ENCODE data around the gene NDST1.

Gene NDST1

DNA sequence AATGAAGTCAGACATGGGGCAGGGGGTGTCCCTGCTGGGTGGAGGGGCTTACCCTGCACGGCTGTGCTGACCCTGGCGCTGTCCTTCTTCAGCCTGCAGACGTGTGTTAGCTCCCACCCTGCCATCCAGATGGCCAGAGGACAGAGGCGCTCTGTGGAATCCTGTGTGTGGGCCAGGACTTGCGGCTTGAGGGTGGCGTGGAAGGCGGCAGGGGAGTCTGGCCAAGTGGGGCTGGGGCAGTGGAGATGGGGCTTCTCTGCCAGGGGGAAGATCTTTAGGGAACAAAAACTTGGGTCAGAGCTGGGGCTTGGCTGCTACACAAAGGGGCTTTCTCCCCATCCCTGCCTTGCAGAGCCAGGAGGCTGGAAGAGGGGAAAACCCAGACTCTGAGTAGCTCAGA is 86.1 kb downstream of the NDST1 start:
- DNase-seq: no peak

DNA sequence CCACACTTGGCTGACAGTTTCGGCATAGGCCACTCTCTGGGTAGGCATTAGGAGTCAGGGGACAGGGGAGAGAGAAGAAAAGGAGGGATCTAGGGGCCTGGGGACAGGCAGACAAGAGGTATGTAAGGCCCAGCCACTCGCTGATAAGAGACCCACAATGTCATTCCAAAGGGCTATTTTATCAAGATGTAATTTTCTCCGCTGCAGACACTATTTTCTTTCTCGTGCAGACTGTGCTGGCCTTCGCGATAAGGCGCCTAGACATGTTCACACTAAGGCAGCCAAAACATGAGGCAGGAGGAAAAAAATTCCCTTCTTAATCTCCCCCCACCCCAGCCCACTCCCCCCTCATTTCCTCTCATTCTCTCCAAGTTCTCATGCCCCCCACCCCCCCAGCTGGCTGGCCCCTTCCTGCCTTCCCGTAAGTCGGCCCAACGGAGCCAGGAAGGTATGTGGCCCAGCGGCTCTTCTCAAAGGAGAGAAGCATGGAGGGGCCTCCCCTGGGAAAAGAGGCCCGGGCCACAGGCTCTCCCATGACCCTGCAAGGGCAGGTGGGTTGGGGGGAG is 87.6 kb downstream of the NDST1 start:
- DNase-seq: no peak

DNA sequence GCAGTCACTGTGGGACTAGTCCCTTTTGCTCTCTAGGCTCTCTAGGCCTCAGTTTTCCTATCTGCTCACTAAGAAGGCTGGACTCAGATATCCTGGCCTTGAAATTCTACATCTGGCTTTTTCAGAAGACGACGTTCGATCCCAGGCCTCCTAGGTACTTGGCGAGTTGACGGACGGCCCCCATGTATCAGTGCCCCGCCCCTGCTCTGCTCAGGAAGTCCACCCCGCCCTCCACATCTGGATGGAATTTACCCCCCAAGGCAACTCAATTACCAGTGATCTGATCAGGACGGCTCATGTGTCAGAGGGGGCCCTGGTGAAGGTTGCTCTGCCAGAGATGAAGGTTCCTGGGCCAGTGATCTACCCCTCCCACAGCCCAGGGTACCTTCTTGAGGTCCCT is 88.4 kb downstream of the NDST1 start:
- DNase-seq: no peak

DNA sequence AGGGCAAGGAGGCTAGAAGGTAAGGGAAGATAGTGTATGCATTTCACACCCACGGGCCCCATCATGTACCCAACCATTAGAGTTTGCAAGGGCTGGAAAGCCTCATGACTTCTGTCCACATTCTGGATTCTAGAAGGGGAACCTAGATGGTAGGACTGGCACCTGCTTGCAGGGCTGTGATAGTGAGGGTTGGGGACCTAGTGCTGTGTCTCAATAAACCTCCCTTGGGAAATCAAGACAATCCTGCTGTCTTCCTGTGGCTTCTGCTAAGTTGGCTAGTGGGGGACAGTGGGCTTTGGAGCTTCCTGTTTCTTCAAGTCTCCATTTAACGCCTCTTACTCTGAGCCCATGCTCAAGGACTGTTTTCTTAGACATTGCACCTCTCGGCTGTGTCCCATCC is 88.9 kb downstream of the NDST1 start:
- no peak for DNase-seq

DNA sequence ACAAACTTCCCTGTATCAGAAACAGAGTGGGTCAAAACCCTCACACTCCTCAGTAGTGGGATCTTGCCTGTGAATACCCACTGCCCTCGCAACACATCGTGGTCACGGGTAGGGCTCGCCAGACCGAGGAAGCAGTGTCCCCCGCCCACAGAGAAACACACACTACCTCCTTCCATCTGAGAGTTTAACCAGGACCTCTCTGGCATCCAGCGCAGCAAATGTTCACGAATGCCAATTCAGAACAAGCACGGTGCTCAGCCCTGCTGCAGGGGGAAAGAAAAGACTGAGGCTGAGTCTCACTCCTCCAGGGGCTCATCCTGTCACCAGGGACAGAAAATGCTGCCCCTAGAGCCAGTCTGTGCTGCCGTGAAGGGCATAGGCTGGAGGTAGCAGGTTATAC is 90.1 kb downstream of the NDST1 start:
- no peak for DNase-seq

DNA sequence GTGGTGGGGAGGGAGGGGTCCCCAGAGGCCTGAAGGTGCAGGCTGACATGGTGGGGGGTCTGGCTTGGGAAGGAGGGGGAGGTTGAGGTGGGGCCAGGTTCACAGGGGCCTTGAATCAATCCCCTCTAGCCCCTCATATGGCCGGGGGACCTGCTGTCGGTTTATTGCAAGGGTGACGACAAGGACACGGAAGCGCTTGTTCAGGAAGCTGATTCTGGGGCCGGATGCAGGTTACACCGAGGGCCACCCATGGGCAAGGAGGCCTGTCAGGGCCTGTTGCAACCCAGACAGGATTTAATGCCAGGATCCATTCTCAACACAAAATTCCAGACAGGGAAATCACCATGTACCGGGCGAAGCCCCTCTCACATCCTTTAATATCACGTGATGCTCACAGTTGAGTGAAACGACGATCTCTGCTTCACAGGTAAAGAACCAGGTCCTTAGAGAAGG is 90.9 kb downstream of the NDST1 start:
- no peak for DNase-seq

DNA sequence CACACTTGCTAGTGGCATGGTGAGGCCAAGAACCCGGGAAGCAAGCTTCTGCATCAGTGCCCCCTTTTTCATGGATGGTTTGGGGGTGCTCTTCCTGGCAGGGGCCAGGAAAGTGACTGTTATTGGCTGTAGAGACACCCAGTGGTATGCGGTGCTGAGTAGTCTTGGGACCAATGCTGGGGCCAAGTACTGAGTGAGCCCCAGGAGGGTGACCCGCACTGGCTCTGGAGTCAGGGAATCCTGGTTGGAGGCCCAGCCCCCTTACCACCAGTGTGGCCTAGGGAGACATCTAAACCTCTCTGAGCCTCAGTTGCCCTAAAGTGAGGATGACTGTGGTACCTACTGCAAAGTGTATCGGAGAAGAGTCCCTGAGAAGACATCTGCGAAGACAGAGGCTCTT is 91.3 kb downstream of the NDST1 start:
- no peak for DNase-seq

DNA sequence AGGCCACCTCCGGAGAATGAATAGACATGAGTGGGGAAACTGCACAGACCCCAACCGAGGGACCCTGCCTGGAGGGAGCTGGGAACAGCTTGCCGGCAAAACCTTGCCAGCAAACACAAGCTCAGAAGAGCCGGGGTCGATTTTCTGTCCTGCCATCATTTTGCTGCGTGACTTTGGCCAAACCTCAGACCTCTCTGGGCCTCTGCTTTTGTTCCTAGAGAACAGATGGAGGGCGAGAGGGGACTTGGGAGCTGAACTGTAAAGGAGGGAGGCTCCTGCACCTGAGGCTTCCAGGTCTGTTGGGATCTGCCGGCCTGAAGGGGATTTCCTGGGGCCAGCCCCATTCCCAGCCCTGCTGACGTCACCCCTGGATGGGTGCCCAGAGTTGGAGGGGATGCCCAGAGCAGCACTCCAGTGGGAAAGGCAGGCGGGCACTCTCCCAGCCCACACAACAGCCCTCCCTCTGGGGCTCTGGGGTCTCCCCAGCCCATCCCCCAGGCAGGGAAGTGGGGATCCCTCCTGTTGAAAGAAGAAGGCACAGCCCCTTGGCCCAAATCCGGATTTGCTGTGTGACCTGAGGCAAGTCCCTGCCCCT is 92.1 kb downstream of the NDST1 start:
- no peak for DNase-seq

DNA sequence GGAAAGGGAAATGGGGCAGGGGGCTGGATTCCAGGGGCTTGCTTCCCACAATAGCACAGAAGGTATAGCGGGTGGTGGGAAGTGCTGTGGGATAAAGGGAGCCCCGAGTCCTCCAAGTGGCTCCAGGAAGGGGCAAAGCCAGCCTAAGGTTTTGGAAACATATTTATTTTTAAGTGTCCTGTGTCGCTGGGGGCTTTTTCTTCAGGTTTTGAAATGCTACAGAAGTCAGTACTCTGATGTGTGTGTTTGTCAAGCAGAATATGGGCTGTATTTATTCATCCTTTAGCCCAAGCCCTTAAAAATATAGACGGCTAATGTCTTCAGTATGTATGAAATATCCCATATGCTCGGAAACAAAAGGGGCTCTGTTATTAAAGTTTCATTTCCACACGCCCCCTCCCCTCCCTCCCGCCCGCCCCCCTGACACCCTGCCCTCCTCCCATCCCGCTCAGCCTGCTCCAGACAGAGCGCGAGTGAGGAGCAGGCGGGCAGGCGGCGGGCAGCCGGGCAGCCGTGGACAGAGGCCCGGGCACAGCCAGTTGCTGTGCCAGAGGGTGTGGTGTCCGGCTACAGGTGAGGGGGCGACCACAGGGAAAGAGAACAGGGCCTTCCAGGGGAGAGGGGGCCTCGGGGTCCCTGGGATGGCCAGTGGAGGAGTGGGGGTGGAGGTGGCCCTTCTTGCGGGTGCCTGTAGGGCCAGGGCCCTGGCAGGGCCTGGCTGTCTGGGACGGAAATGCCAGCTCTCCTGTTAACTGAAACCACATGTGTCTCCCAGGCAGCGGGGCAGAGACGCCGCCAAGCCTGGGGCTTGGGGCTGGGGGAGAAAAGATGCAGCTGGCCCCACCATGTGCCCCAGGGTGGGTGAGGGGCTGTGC is 92.9 kb downstream of the NDST1 start:
- no peak for DNase-seq

DNA sequence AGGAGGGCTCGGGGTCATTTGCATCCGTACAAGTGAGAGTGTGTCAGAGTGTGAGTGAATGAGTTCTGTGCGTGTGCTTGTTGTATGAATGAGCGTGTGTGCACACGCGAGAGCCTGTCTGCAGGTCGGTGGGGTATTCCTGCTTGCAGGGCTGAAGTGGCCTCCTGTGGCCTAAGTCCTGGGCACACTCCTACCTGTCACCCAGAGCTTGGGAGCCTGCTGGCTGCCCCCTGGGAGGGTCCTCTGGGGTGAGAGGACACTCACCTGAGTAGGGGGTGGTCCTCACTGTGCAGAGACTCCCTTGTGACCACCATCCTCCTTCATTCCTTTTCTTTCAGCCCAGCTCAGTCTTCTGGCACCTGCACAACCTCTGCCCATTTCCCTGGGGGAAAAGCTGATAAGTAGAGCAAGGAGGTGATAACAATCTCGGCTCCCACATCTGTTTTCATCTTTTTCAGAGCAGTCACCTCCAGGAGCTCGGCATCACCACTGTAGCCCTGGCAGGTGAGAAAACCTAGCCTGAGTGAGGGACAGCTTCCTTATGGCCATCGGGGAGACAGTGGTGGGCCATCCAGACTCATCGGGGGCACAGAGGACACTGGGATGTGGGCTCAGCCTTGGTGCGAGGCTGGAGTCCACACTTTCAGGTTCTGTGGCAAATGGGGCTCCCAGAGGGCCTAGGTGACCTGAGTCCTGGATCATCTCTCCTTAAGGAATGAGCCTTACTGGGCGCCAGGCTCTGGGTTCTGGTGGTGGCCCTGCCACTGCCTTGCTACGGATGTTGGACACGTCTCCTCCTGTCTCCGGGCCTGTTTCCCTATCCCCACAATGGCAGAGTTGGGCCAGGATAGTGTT is 93.8 kb downstream of the NDST1 start:
- DNase-seq: no peak

DNA sequence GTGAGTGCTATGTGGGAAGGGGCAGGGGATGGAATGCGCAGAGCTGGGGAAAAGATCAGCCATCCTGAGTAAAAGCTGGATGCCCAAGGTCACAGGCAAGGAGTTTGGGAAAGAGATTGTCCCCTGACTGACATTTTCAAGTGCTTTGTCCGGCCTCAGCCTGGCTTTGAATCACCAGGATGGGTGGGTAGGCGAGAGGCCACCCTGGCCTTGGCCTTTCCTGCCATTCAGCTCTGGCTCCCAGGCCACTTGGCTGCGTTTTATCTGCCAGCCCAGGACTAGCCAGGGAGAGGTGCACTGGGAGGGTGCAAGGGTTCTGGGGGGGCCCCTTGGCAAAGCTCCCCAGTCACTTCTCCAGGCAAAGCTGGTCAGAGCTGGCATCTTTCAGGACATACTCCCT is 95.1 kb downstream of the NDST1 start:
- DNase-seq: no peak

DNA sequence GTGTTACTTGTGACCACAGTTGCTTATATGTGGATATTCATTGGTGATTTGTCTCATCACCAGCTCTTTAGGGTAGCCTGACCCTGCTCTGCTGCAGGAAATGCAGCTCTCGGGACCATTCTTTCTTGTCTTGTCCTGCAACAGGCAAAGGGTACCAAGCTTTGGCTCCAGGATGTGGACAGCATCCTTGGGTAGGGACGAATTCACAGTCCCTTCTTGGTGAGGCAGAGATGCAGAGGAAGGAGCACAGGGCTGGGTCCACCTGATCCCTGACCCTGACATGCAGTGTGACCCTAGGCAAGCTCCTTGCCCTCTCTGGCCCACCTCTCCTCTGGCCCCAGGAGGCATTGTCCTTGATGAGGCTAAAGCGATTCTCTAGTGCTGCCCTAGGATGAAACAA is 95.6 kb downstream of the NDST1 start:
- DNase-seq: no peak

DNA sequence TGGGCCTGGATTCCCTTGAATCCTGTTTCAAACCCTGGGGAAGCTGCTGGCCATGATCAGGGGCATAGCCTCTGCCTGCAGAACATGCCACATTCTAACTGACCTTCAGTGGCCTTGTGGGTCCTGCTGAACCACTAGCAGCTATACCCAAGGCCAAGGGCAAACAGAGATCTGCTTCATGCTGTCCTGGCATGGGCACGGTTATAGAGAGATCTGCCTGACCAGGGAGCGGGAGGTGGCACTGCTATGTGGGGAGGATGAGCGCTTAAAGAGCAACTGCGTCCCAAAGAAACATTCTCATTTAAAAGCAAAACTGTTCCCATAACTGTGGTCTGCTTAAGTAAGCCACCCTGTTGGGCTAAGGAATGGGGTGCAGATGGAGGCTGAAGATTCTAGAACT is 96.1 kb downstream of the NDST1 start:
- DNase-seq: no peak

DNA sequence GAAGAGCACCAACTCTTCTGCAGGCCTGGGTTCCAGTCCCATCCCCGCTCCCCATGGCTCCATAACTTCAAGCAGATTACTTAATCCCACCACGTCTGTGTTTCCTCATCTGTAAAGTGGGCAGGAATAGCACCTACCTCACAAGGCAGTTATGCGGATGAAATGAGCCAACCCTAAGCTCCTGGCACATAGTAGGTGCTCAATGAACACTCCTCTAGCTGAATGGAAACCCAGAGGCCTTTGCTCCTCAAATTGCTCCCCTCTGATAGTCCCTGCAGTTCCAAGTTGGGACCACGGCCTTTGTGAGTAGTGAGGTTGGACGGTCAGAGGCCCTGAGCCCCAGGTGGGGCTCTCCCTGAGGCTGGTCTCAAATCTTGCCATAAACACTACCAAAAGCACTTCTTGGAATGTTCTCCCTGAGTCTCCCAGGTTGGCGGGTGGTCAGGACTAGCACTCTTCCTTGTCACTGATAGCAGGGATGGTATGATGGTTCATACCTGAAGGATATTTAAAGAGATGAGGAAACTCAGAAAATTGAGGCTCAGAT is 97.0 kb downstream of the NDST1 start:
- DNase-seq: no peak

DNA sequence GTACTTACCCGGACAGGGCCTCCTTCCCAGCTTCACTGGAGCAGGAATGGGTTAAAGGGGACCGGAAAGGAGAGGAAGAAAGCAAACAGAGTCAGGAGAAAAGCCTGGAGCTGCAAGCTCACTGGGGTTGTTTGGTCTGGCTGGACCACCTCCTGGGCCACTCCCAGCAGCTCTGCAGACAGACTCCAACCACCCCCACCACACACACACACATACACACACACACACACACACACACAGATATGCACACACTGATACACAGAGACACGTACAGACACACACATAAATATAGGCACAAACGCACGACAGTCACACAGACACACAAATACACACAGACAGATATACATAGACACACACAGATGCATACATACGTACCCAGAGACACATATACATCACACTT is 97.6 kb downstream of the NDST1 start:
- no peak for DNase-seq

DNA sequence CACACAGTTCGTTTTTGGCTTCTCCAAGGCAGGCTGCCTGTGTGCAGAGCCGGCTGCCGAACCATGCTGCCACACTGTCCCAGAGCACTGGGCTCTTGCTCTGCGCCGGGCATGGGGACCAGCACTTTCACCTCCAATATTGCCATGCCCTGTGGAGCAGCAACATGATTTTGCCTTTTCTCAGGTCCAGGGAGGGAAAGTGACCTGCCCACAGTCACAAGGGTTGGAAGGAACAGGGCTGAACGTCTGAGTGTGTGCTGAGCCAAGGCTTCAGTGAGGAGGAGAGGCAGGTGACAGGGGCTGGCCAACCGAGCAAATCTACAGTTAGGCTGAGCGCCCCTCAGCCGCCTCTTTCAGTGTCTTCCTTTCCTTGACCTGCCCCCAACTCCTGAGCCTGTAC is 98.5 kb downstream of the NDST1 start:
- DNase-seq: no peak

DNA sequence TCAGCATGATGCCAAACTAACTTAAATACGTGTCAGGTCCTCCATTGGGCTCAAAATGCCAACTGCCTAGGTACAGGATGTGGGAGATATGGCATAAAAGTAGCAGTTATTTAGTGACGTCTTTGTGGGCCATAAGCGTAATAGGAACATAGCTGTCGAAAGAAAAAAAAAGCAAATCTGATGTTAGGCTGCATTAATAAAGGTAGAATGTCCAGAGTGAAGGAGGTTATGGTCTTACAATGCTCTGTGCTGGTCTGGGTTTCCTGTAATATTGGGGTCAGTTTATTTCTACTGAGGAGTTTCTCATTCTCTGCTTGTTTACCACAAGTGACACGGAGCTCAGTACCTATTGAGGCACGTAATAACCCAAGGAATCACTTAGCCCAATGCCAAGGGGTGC is 99.2 kb downstream of the NDST1 start:
- DNase-seq: no peak

Measured in activated naive CD4-positive, alpha-beta T cell treated with Interleukin-2 at 50 U/mL for 16 hours (primary cell).